K562 (cell line): ENCODE results near the gene NACC1. TPM values are rescaled to one million over a fixed set of nuclear protein-coding genes. Genes with fewer than 3 reads are reported as not detected.
A peak's percentile ranks its signal among the peaks of the same experiment; 100 is the strongest.

Experiments used
- CHCHD3 ChIP-seq: fragments of 250-450 bp; sonication (Bioruptor Pico); IDR thresholded peaks from 2 replicates; pipeline ENCODE4 v2.1.2; 2022; ENCODE audit warnings: mild to moderate bottlenecking
- ERF ChIP-seq: fragments of 450-650 bp; formaldehyde crosslinking; IDR thresholded peaks from 2 replicates; pipeline ENCODE4 v1.4.0; 2020; ENCODE audit warnings: mild to moderate bottlenecking, mixed read lengths
- FOXO4 ChIP-seq: fragments of 450-650 bp; formaldehyde crosslinking; IDR thresholded peaks from 2 replicates; pipeline ENCODE4 v1.4.0; 2020; ENCODE audit warnings: mild to moderate bottlenecking, moderate library complexity
- GATA2 ChIP-seq: sonication (generic); formaldehyde crosslinking; IDR thresholded peaks from 2 replicates; pipeline ENCODE4 v1.4.0; 2020; ENCODE audit warnings: mild to moderate bottlenecking, missing genetic modification reagents
- HEY1 ChIP-seq: fragments of 250-450 bp; sonication (Bioruptor Pico); IDR thresholded peaks from 2 replicates; pipeline ENCODE4 v1.5.0; 2020; ENCODE audit warnings: mild to moderate bottlenecking, moderate library complexity, borderline replicate concordance
- IRF9 ChIP-seq: fragments of 450-650 bp; IDR thresholded peaks from 2 replicates; pipeline ENCODE4 v1.6.1; 2016; ENCODE audit warnings: missing biosample characterization, missing genetic modification characterization
- MYC ChIP-seq, 2 experiments: fragments of 250-450 bp in 1 of 2; sonication (Bioruptor Pico) in 1 of 2; IDR thresholded peaks; 2 replicates each; pipeline versions ENCODE4 v1.5.1 to v1.6.1; 2012 to 2021; ENCODE audit warnings: low read depth in 2 of 2, borderline replicate concordance in 1 of 2, improper control_type of control experiment in 1 of 2, low read length in 1 of 2, mild to moderate bottlenecking in 1 of 2, moderate library complexity in 1 of 2
- NEUROD1 ChIP-seq: fragments of 150-350 bp; IDR thresholded peaks from 2 replicates; pipeline ENCODE4 v1.6.1; 2014; ENCODE audit warnings: borderline replicate concordance, low read length, low read depth; ENCODE audit not compliant: partially characterized antibody
- NR1H2 ChIP-seq: sonication (generic); formaldehyde crosslinking; IDR thresholded peaks from 2 replicates; pipeline ENCODE4 v1.4.0; 2020; ENCODE audit warnings: mild to moderate bottlenecking, missing genetic modification reagents
- PCBP1 ChIP-seq: fragments of 200-400 bp; formaldehyde crosslinking; IDR thresholded peaks from 2 replicates; pipeline ENCODE4 v1.6.1; 2018; ENCODE audit warnings: mild to moderate bottlenecking, low read depth, low read length; ENCODE audit not compliant: poor library complexity, severe bottlenecking
- RCOR1 ChIP-seq, 2 experiments: IDR thresholded peaks; 2 replicates each; pipeline ENCODE4 v1.6.1; 2012; ENCODE audit warnings: low read depth in 2 of 2, low read length in 2 of 2, borderline replicate concordance in 1 of 2, improper control_type of control experiment in 1 of 2
- SMARCC2 ChIP-seq: fragments of 450-650 bp; IDR thresholded peaks from 2 replicates; pipeline ENCODE4 v1.6.1; 2017; ENCODE audit warnings: antibody characterized with exemption, moderate library complexity, mild to moderate bottlenecking, low read depth
- ZNF253 ChIP-seq: fragments of 250-450 bp; sonication (Bioruptor Pico); conservative IDR thresholded peaks from 2 replicates; pipeline ENCODE4 v1.6.1; 2021; ENCODE audit warnings: mild to moderate bottlenecking
- ZNF311 ChIP-seq: fragments of 250-450 bp; sonication (Bioruptor Pico); IDR thresholded peaks from 2 replicates; pipeline ENCODE4 v1.4.0; 2020; ENCODE audit warnings: mild to moderate bottlenecking, moderate library complexity
- ZNF699 ChIP-seq: fragments of 250-450 bp; sonication (Bioruptor Pico); IDR thresholded peaks from 2 replicates; pipeline ENCODE4 v1.8.0; 2021; ENCODE audit warnings: mild to moderate bottlenecking, moderate library complexity; ENCODE audit not compliant: insufficient replicate concordance
- ZNF785 ChIP-seq: fragments of 250-450 bp; sonication (Bioruptor Pico); IDR thresholded peaks from 2 replicates; pipeline ENCODE4 v1.4.0; 2020; ENCODE audit warnings: mild to moderate bottlenecking
- polyA plus RNA-seq, 8 experiments: library from polyadenylated mRNA; depleted of rRNA in 4 of 8; stranded (reverse) in 5 of 8; unstranded in 3 of 8; fragments of >200 nt; fragmentation: Nextera tagmentation in 2 of 8; fragmentation: Illumina TruSeq in 1 of 8; extraction: Ambion mirVana in 2 of 8; extraction: Trizol in 1 of 8; gene quantifications; 2 replicates each; pipeline versions ENCODE4 v1.2.1 to v1.2.3, GENCODE V29; 2011 to 2014; ENCODE audit warnings: inconsistent platforms in 1 of 8, missing spikeins in 1 of 8
- total RNA-seq, 7 experiments: library from RNA; depleted of rRNA in 6 of 7; stranded (reverse); fragments of >200 nt in 6 of 7; fragmentation: Illumina TruSeq in 2 of 7; extraction: Trizol in 2 of 7; gene quantifications; 2 replicates each; pipeline versions ENCODE4 v1.2.1 to v1.2.3, GENCODE V29; 2011 to 2021; ENCODE audit warnings: low replicate concordance in 1 of 7
- TF ChIP-seq, protein P1 (sequence below), 2 experiments: IDR thresholded peaks; 2 replicates each; pipeline ENCODE4 v1.6.1; 2011; ENCODE audit warnings: borderline replicate concordance in 1 of 2, control low read depth in 1 of 2, low read depth in 1 of 2, low read length in 1 of 2, mild to moderate bottlenecking in 1 of 2, mixed read lengths in 1 of 2, moderate library complexity in 1 of 2; ENCODE audit not compliant: insufficient read depth in 1 of 2, insufficient read length in 1 of 2, poor library complexity in 1 of 2, severe bottlenecking in 1 of 2; ENCODE audit errors: extremely low read depth in 1 of 2
- TF ChIP-seq, protein P2 (sequence below), 2 experiments: fragments of 150-350 bp in 1 of 2; IDR thresholded peaks; 2 replicates each; pipeline ENCODE4 v1.6.1; 2012 to 2016; ENCODE audit warnings: low read depth in 2 of 2, low read length in 2 of 2, mild to moderate bottlenecking in 1 of 2, moderate library complexity in 1 of 2

Gene NACC1
- total and polyA plus RNA-seq, 9 of the 15 experiments (the other 6 are each of a cell fraction or from before 2014, with no cell fraction given) = 0.04 to 96.6 (median 25.8) TPM

- TF ChIP-seq RCOR1 (IDR thresholded peaks at IDR 0.05; ENCODE audit: borderline replicate concordance in 1 of 2, low read depth in 2 of 2, low read length in 2 of 2) = 0 out of 4 replicates have a peak, but pooled peaks of 1 of the 2 experiments have one; percentile 25
- TF ChIP-seq HEY1 (CRISPR knock-in tag) = no peak
- TF ChIP-seq ZNF253 = no peak
- no peak for TF ChIP-seq NEUROD1
- TF ChIP-seq NR1H2 (CRISPR knock-in tag) = 0 out of 2 replicates have a peak, but pooled peaks have one; percentile 65
- no peak for TF ChIP-seq MYC (IDR thresholded peaks at IDR 0.05; ENCODE audit: low read depth, low read length)
- TF ChIP-seq MYC (CRISPR knock-in tag; IDR thresholded peaks at IDR 0.05; ENCODE audit: borderline replicate concordance, low read depth) = no peak
- no peak for TF ChIP-seq SMARCC2
- no peak for TF ChIP-seq ZNF785 (CRISPR knock-in tag)
- TF ChIP-seq, protein P1, sequence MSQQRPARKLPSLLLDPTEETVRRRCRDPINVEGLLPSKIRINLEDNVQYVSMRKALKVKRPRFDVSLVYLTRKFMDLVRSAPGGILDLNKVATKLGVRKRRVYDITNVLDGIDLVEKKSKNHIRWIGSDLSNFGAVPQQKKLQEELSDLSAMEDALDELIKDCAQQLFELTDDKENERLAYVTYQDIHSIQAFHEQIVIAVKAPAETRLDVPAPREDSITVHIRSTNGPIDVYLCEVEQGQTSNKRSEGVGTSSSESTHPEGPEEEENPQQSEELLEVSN (IDR thresholded peaks at IDR 0.05; ENCODE audit: borderline replicate concordance in 1 of 2, extremely low read depth in 1 of 2, insufficient read depth in 1 of 2, insufficient read length in 1 of 2, low read depth in 1 of 2, low read length in 1 of 2, poor library complexity in 1 of 2, severe bottlenecking in 1 of 2) = peak; percentile 29 to 45
- no peak for TF ChIP-seq GATA2
- no peak for TF ChIP-seq CHCHD3 (CRISPR knock-in tag)
- no peak for TF ChIP-seq ZNF699 (CRISPR knock-in tag)
- TF ChIP-seq ZNF311 (CRISPR knock-in tag) = no peak
- peak; percentile 75 for TF ChIP-seq PCBP1
- no peak for TF ChIP-seq IRF9 (tag)
- TF ChIP-seq, protein P2, sequence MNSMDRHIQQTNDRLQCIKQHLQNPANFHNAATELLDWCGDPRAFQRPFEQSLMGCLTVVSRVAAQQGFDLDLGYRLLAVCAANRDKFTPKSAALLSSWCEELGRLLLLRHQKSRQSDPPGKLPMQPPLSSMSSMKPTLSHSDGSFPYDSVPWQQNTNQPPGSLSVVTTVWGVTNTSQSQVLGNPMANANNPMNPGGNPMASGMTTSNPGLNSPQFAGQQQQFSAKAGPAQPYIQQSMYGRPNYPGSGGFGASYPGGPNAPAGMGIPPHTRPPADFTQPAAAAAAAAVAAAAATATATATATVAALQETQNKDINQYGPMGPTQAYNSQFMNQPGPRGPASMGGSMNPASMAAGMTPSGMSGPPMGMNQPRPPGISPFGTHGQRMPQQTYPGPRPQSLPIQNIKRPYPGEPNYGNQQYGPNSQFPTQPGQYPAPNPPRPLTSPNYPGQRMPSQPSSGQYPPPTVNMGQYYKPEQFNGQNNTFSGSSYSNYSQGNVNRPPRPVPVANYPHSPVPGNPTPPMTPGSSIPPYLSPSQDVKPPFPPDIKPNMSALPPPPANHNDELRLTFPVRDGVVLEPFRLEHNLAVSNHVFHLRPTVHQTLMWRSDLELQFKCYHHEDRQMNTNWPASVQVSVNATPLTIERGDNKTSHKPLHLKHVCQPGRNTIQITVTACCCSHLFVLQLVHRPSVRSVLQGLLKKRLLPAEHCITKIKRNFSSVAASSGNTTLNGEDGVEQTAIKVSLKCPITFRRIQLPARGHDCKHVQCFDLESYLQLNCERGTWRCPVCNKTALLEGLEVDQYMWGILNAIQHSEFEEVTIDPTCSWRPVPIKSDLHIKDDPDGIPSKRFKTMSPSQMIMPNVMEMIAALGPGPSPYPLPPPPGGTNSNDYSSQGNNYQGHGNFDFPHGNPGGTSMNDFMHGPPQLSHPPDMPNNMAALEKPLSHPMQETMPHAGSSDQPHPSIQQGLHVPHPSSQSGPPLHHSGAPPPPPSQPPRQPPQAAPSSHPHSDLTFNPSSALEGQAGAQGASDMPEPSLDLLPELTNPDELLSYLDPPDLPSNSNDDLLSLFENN (IDR thresholded peaks at IDR 0.05; ENCODE audit: low read depth in 2 of 2, low read length in 2 of 2) = no peak
- no peak for TF ChIP-seq FOXO4 (CRISPR knock-in tag)
- TF ChIP-seq ERF (CRISPR knock-in tag) = 0 out of 2 replicates have a peak, but pooled peaks have one; percentile 52
These were observed 31.6 kb downstream of the NACC1 start (continued) for GRCh38 chr19:13149628-13150186.
